Measurements from ENCODE around the gene PKIB.

GRCh38 chr6:122714059-122714458 is 103.9 kb downstream of the PKIB start:
- TF ChIP-seq ZC3H10 (CRISPR knock-in tag; IDR thresholded peaks at IDR 0.05): no peak
- no peak for TF ChIP-seq RARB (CRISPR knock-in tag; IDR thresholded peaks at IDR 0.05)
- TF ChIP-seq ISL1 (CRISPR knock-in tag; IDR thresholded peaks at IDR 0.05): no peak
- no peak for TF ChIP-seq PATZ1 (CRISPR knock-in tag; IDR thresholded peaks at IDR 0.05; ENCODE audit: borderline replicate concordance)
